Keratinocyte (primary cell): ENCODE data around the gene ZNF878. TPM values are rescaled to one million over a fixed set of nuclear protein-coding genes. Genes with fewer than 3 reads are reported as not detected.
"Not testable (repeated sequence)": the region's sequence is repeated elsewhere in the genome, so short reads cannot be mapped to it uniquely, and the experiment has no call there.

Experiments
- DNase-seq: peaks from one replicate; pipeline ENCODE4 v3.0.0-alpha.2; 2011; ENCODE audit warnings: low read depth, missing footprints, low spot score
- FAIRE-seq: peaks from 2 replicates; lab custom pipeline; 2011; peaks lifted over from hg19 to GRCh38; lab: Jason Lieb, UNC
- H2AFZ ChIP-seq: 2 replicates; pipeline ENCODE4 v1.6.0; 2012; ENCODE audit warnings: low read length, control low read depth, inconsistent platforms; ENCODE audit not compliant: control insufficient read depth
- H3K27ac ChIP-seq: 2 replicates; pipeline ENCODE4 v1.5.1; 2011; ENCODE audit warnings: low read length; ENCODE audit not compliant: control insufficient read depth, insufficient read depth
- H3K27me3 ChIP-seq: 3 replicates; pipeline ENCODE4 v1.6.0; 2011; ENCODE audit warnings: low read length; ENCODE audit not compliant: control insufficient read depth, insufficient read depth; ENCODE audit errors: extremely low read depth
- H3K36me3 ChIP-seq, 2 experiments: 2 replicates in 1 of 2; 3 replicates in 1 of 2; pipeline ENCODE4 v1.5.1; 2011; ENCODE audit warnings: low read length in 2 of 2, mild to moderate bottlenecking in 1 of 2; ENCODE audit not compliant: control insufficient read depth in 2 of 2, insufficient read depth in 2 of 2; ENCODE audit errors: extremely low read depth in 1 of 2
- H3K4me1 ChIP-seq: 3 replicates; pipeline ENCODE4 v1.5.1; 2011; ENCODE audit warnings: low read length; ENCODE audit not compliant: control insufficient read depth, insufficient read depth; ENCODE audit errors: extremely low read depth
- H3K4me2 ChIP-seq: 3 replicates; pipeline ENCODE4 v1.6.0; 2011; ENCODE audit warnings: low read depth, low read length; ENCODE audit not compliant: control insufficient read depth, insufficient read depth; ENCODE audit errors: extremely low read depth
- H3K4me3 ChIP-seq, 3 experiments: fragments of 200-600 bp in 1 of 3; sonication (generic) in 1 of 3; 2 replicates in 2 of 3; 3 replicates in 1 of 3; pipeline ENCODE4 v1.5.1; 2011 to 2016; ENCODE audit warnings: low read length in 3 of 3, mild to moderate bottlenecking in 3 of 3, control low read depth in 2 of 3, inconsistent platforms in 1 of 3, low read depth in 1 of 3, mixed read lengths in 1 of 3, mixed run types in 1 of 3, moderate library complexity in 1 of 3; ENCODE audit not compliant: control insufficient read depth in 2 of 3, insufficient read depth in 2 of 3; ENCODE audit errors: extremely low read depth in 1 of 3
- H3K79me2 ChIP-seq: 2 replicates; pipeline ENCODE4 v1.6.0; 2012; ENCODE audit warnings: low read length; ENCODE audit not compliant: control insufficient read depth, insufficient read depth
- H3K9ac ChIP-seq: 3 replicates; pipeline ENCODE4 v1.6.0; 2011; ENCODE audit warnings: low read length; ENCODE audit not compliant: control insufficient read depth, insufficient read depth; ENCODE audit errors: extremely low read depth
- H3K9me1 ChIP-seq: 3 replicates; pipeline ENCODE4 v1.6.0; 2011; ENCODE audit warnings: low read length; ENCODE audit not compliant: control insufficient read depth, insufficient read depth; ENCODE audit errors: extremely low read depth
- H3K9me3 ChIP-seq: 2 replicates; pipeline ENCODE4 v1.5.1; 2012; ENCODE audit warnings: low read depth, low read length; ENCODE audit not compliant: control insufficient read depth
- H4K20me1 ChIP-seq: 3 replicates; pipeline ENCODE4 v1.6.0; 2011; ENCODE audit warnings: low read length; ENCODE audit not compliant: control insufficient read depth, insufficient read depth; ENCODE audit errors: extremely low read depth
- CTCF ChIP-seq, 3 experiments: IDR thresholded peaks in 1 of 3; conservative IDR thresholded peaks in 1 of 3; optimal IDR thresholded peaks in 1 of 3; 2 replicates in 2 of 3; 3 replicates in 1 of 3; pipeline versions ENCODE3 to v1.5.1; 2011; ENCODE audit warnings: low read length in 3 of 3, mild to moderate bottlenecking in 3 of 3, moderate library complexity in 2 of 3, control low read depth in 1 of 3, inconsistent platforms in 1 of 3; ENCODE audit not compliant: insufficient read depth in 2 of 3; ENCODE audit errors: extremely low read depth in 1 of 3
- EZH2 ChIP-seq: IDR thresholded peaks from one replicate; pipeline ENCODE4 v1.6.1; 2012; ENCODE audit warnings: inconsistent platforms, mild to moderate bottlenecking, low read length, moderate library complexity
- dilution Hi-C: fragments of 300-500 bp; cut with MboI; formaldehyde crosslinking; loops from one replicate; pipeline ENCODE4 v1.7.0; 2020; ENCODE audit warnings: low sequenced_read_pairs; ENCODE audit not compliant: extremely low pct_ligation_motif_present
- polyA plus RNA-seq, 5 experiments: library from polyadenylated mRNA; depleted of rRNA in 3 of 5; stranded (reverse) in 3 of 5; stranded (forward) in 1 of 5; unstranded in 1 of 5; fragments of >200 nt; gene quantifications; 1 replicate in 1 of 5; 2 replicates in 3 of 5; 3 replicates in 1 of 5; pipeline versions ENCODE4 v1.2.1 to v1.2.3, GENCODE V29; 2011 to 2012; ENCODE audit warnings: missing spikeins in 2 of 5, low read depth in 1 of 5, low replicate concordance in 1 of 5

The ZNF878 gene
- polyA plus RNA-seq, 1 donor (not counting 4 experiments of a cell fraction or from before 2014, with no cell fraction given) = 0.29 TPM

- Histone ChIP-seq H4K20me1 (no peaks in the 10 kb centered on the region), H3K36me3 (peaks cover 0 to 3% of the 10 kb centered on the region in 2 experiments), H3K79me2 (no peaks in the 10 kb centered on the region), H3K27ac (no peak overlapping the region), H3K9ac (no peak overlapping the region), H3K9me1 (no peaks in the 10 kb centered on the region), H3K4me1 (no peaks in the 10 kb centered on the region), H3K4me3 (no peak overlapping the region), H3K27me3 (no peaks in the 10 kb centered on the region), H2AFZ (no peak overlapping the region), H3K4me2 (no peak overlapping the region), H3K9me3 (peaks cover 16% of the 10 kb centered on the region)
- TF ChIP-seq CTCF (optimal IDR thresholded peaks at IDR 0.05 in 1 of 3, IDR thresholded peaks at IDR 0.05 in 1 of 3, conservative IDR thresholded peaks at IDR 0.05 in 1 of 3; ENCODE audit: extremely low read depth in 1 of 3, insufficient read depth in 2 of 3, low read length in 3 of 3) (no peak), EZH2 (no peak)
- no peak for DNase-seq
- no peak for FAIRE-seq
- dilution Hi-C loops = no loop called here
These were observed 24.6 kb upstream of the ZNF878 start for GRCh38 chr19:12077375-12077774.

DNA sequence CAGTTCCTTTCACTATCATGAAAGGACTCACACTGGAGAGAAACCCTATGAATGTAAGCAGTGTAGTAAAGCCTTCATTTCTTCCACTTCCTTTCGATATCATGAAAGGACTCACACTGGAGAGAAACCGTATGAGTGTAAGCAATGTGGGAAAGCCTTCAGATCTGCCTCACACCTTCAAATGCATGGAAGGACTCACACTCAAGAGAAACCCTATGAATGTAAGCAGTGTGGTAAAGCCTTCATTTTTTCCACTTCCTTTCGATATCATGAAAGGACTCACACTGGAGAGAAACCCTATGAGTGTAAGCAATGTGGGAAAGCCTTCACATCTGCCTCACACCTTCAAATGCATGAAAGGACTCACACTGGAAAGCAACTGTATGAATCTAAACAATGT, 23.6 kb upstream of the ZNF878 start:
- H4K20me1 ChIP-seq, H3K79me2 ChIP-seq, FAIRE-seq, H3K9ac ChIP-seq, H3K4me2 ChIP-seq, DNase-seq, H3K27me3 ChIP-seq, H3K27ac ChIP-seq, H3K4me1 ChIP-seq, H3K4me3 ChIP-seq, H3K9me1 ChIP-seq, H3K36me3 ChIP-seq, H2AFZ ChIP-seq, dilution Hi-C loops: not testable (repeated sequence)
- peaks cover 16% of the 10 kb centered on the region for H3K9me3 ChIP-seq

GRCh38 chr19:12075538-12076139, 22.9 kb upstream of the ZNF878 start:
- no peak overlapping the region for H3K27ac ChIP-seq
- dilution Hi-C loops = no loop called here
- FAIRE-seq (no peak), DNase-seq (no peak)
- no peaks in the 10 kb centered on the region for H3K79me2 ChIP-seq
- H3K4me3 ChIP-seq = no peak overlapping the region
- H4K20me1 ChIP-seq = no peaks in the 10 kb centered on the region
- H2AFZ ChIP-seq = no peak overlapping the region
- H3K9ac ChIP-seq = no peak overlapping the region
- H3K4me1 ChIP-seq = no peaks in the 10 kb centered on the region
- H3K9me1 ChIP-seq = no peaks in the 10 kb centered on the region
- H3K4me2 ChIP-seq = no peak overlapping the region
- TF ChIP-seq EZH2 (no peak), CTCF (optimal IDR thresholded peaks at IDR 0.05 in 1 of 3, IDR thresholded peaks at IDR 0.05 in 1 of 3, conservative IDR thresholded peaks at IDR 0.05 in 1 of 3; ENCODE audit: extremely low read depth in 1 of 3, insufficient read depth in 2 of 3, low read length in 3 of 3) (no peak)
- peaks cover 0 to 3% of the 10 kb centered on the region in 2 experiments for H3K36me3 ChIP-seq
- H3K27me3 ChIP-seq = no peaks in the 10 kb centered on the region
- H3K9me3 ChIP-seq = peaks cover 16% of the 10 kb centered on the region
